Upper lobe of left lung (tissue), 6 donors: Measurements from ENCODE around the gene KRR1. TPM values are rescaled to one million over a fixed set of nuclear protein-coding genes. Genes with fewer than 3 reads are reported as not detected.

Experiments used
- ATAC-seq, 2 donors: fragments of 200-7000 bp; cut with Tn5 transposase; one replicate each; pipeline ENCODE4 v1.9.1; 2022; ENCODE audit warnings: mild to moderate bottlenecking in 2 of 2, moderate library complexity in 2 of 2; ENCODE audit not compliant: low FRiP score in 2 of 2
- DNase-seq, 2 donors: peaks; one replicate each; pipeline ENCODE4 v3.0.0-alpha.2; 2019 to 2020
- H3K27ac ChIP-seq, 4 donors: fragments of 200-600 bp; sonication (generic); one replicate each; pipeline ENCODE4 v1.5.1; 2016 to 2019
- H3K27me3 ChIP-seq, 4 donors: fragments of 200-600 bp; sonication (generic); one replicate each; pipeline ENCODE4 v1.5.1; 2017 to 2019
- H3K36me3 ChIP-seq, 4 donors: fragments of 200-600 bp; sonication (generic); one replicate each; pipeline ENCODE4 v1.5.1; 2016 to 2019
- H3K4me1 ChIP-seq, 4 donors: fragments of 200-600 bp; sonication (generic); one replicate each; pipeline ENCODE4 v1.5.1; 2018 to 2019
- H3K4me3 ChIP-seq, 4 donors: fragments of 200-600 bp; sonication (generic); one replicate each; pipeline ENCODE4 v1.5.1; 2017 to 2019; ENCODE audit warnings: mild to moderate bottlenecking in 2 of 4, moderate library complexity in 1 of 4
- H3K9me3 ChIP-seq, 4 donors: fragments of 200-600 bp; sonication (generic); one replicate each; pipeline ENCODE4 v1.5.1; 2018 to 2019
- EP300 ChIP-seq, 4 donors: sonication (generic); formaldehyde crosslinking; IDR thresholded peaks; one replicate each; pipeline ENCODE4 v1.5.1; 2017; ENCODE audit warnings: antibody characterized with exemption in 4 of 4, control low read depth in 2 of 4
- POLR2A ChIP-seq, 4 donors: fragments of 450-650 bp; IDR thresholded peaks; one replicate each; pipeline ENCODE4 v1.5.1; 2016 to 2017; ENCODE audit warnings: antibody characterized with exemption in 4 of 4, mild to moderate bottlenecking in 2 of 4
- POLR2AphosphoS5 ChIP-seq, 2 donors: sonication (generic); formaldehyde crosslinking; IDR thresholded peaks; one replicate each; pipeline ENCODE4 v1.5.1; 2017; ENCODE audit warnings: antibody characterized with exemption in 2 of 2
- WGBS, 2 donors: methylation state at CpG; one replicate each; pipeline ENCODE4 v1.1.5; 2017 to 2018; 5-methylcytosine and 5-hydroxymethylcytosine counted together
- total RNA-seq, 6 donors: library from RNA; depleted of rRNA in 4 of 6; stranded (reverse); fragments of >200 nt in 4 of 6; gene quantifications; one replicate each; pipeline versions ENCODE4 v1.1.0 to v1.2.1, GENCODE V29; 2016 to 2021
- TF ChIP-seq, protein P1 (sequence below), 6 experiments: fragments of 450-650 bp in 4 of 6; fragments of 200-600 bp in 2 of 6; sonication (generic) in 2 of 6; IDR thresholded peaks; one replicate each; pipeline ENCODE4 v1.5.1; 2016 to 2019; ENCODE audit warnings: antibody characterized with exemption in 6 of 6
- donor health status: DM: no; HTN: no; CAD: no; lungs with moderate emphysema.
- donor health status: DM: no; HTN: yes; CAD: no; lungs with severe emphysema.

Gene KRR1
- total RNA-seq, 6 donors from 2014 or later, result 24.5 to 44.6 (median 35.7) TPM

- Histone ChIP-seq H3K4me1 (no peaks in the 10 kb centered on the region), H3K4me3 (no peak overlapping the region), H3K36me3 (no peaks in the 10 kb centered on the region), H3K27me3 (no peaks in the 10 kb centered on the region), H3K27ac (no peak overlapping the region), H3K9me3 (no peaks in the 10 kb centered on the region)
- DNase-seq, result no peak
- no peak for ATAC-seq
- TF ChIP-seq EP300 (IDR thresholded peaks at IDR 0.05), result no peak
- no peak for TF ChIP-seq POLR2AphosphoS5 (IDR thresholded peaks at IDR 0.05)
- TF ChIP-seq, protein P1, sequence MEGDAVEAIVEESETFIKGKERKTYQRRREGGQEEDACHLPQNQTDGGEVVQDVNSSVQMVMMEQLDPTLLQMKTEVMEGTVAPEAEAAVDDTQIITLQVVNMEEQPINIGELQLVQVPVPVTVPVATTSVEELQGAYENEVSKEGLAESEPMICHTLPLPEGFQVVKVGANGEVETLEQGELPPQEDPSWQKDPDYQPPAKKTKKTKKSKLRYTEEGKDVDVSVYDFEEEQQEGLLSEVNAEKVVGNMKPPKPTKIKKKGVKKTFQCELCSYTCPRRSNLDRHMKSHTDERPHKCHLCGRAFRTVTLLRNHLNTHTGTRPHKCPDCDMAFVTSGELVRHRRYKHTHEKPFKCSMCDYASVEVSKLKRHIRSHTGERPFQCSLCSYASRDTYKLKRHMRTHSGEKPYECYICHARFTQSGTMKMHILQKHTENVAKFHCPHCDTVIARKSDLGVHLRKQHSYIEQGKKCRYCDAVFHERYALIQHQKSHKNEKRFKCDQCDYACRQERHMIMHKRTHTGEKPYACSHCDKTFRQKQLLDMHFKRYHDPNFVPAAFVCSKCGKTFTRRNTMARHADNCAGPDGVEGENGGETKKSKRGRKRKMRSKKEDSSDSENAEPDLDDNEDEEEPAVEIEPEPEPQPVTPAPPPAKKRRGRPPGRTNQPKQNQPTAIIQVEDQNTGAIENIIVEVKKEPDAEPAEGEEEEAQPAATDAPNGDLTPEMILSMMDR (IDR thresholded peaks at IDR 0.05), result no peak
- no peak for TF ChIP-seq POLR2A (IDR thresholded peaks at IDR 0.05)
- WGBS, 2 donors, result 48 to 79% methylated on average over 1 of the region's 1 CpG
These were observed 31.5 kb upstream of the KRR1 start for GRCh38 chr12:75542942-75543341.

GRCh38 chr12:75539889-75540288, 28.5 kb upstream of the KRR1 start:
- no peak for TF ChIP-seq POLR2A (IDR thresholded peaks at IDR 0.05)
- TF ChIP-seq, protein P1 (IDR thresholded peaks at IDR 0.05), result no peak
- TF ChIP-seq POLR2AphosphoS5 (IDR thresholded peaks at IDR 0.05), result no peak
- TF ChIP-seq EP300 (IDR thresholded peaks at IDR 0.05), result no peak
- ATAC-seq, result no peak
- no peaks in the 10 kb centered on the region for H3K9me3 ChIP-seq
- no peaks in the 10 kb centered on the region for H3K4me1 ChIP-seq
- no peaks in the 10 kb centered on the region for H3K36me3 ChIP-seq
- H3K27ac ChIP-seq, result no peak overlapping the region
- no peak for DNase-seq
- no peaks in the 10 kb centered on the region for H3K27me3 ChIP-seq
- 73% methylated on average over 2 of the region's 2 CpGs for whole genome bisulfite sequencing, 2 donors
- H3K4me3 ChIP-seq, result no peak overlapping the region

- TF ChIP-seq EP300 (IDR thresholded peaks at IDR 0.05) (no peak), POLR2A (IDR thresholded peaks at IDR 0.05) (no peak), POLR2AphosphoS5 (IDR thresholded peaks at IDR 0.05) (no peak)
- TF ChIP-seq, protein P1 (IDR thresholded peaks at IDR 0.05), result no peak
- no peak for ATAC-seq
- 81 to 88% methylated on average over 2 of the region's 2 CpGs for WGBS, 2 donors
These were observed 21.8 kb upstream of the KRR1 start for GRCh38 chr12:75533239-75533638.

GRCh38 chr12:75529826-75530225, 18.4 kb upstream of the KRR1 start:
- H3K36me3 ChIP-seq, result no peaks in the 10 kb centered on the region
- H3K27ac ChIP-seq, result no peak overlapping the region
- TF ChIP-seq EP300 (IDR thresholded peaks at IDR 0.05) (no peak), POLR2A (IDR thresholded peaks at IDR 0.05) (no peak), POLR2AphosphoS5 (IDR thresholded peaks at IDR 0.05) (no peak)
- TF ChIP-seq, protein P1 (IDR thresholded peaks at IDR 0.05), result no peak
- no peaks in the 10 kb centered on the region for H3K9me3 ChIP-seq
- H3K4me3 ChIP-seq, result no peak overlapping the region
- DNase-seq (no peak), ATAC-seq (no peak)
- no peaks in the 10 kb centered on the region for H3K4me1 ChIP-seq
- WGBS, 2 donors, result 71 to 83% methylated on average over 1 of the region's 1 CpG
- H3K27me3 ChIP-seq, result no peaks in the 10 kb centered on the region

More at GRCh38 chr12:75533239-75533638, 21.8 kb upstream of the KRR1 start:
- Histone ChIP-seq H3K27ac (no peak overlapping the region), H3K4me3 (no peak overlapping the region), H3K4me1 (no peaks in the 10 kb centered on the region), H3K36me3 (no peaks in the 10 kb centered on the region), H3K27me3 (no peaks in the 10 kb centered on the region), H3K9me3 (no peaks in the 10 kb centered on the region)
- DNase-seq, result no peak

- H3K27ac ChIP-seq, result no peak overlapping the region
- no peaks in the 10 kb centered on the region for H3K27me3 ChIP-seq
- 76 to 95% methylated on average over 1 of the region's 1 CpG for WGBS, 2 donors
- H3K4me3 ChIP-seq, result no peak overlapping the region
- ATAC-seq (no peak), DNase-seq (no peak)
- H3K36me3 ChIP-seq, result no peaks in the 10 kb centered on the region
- no peaks in the 10 kb centered on the region for H3K9me3 ChIP-seq
- TF ChIP-seq EP300 (IDR thresholded peaks at IDR 0.05), result no peak
- TF ChIP-seq, protein P1 (IDR thresholded peaks at IDR 0.05), result no peak
- TF ChIP-seq POLR2A (IDR thresholded peaks at IDR 0.05), result no peak
- no peak for TF ChIP-seq POLR2AphosphoS5 (IDR thresholded peaks at IDR 0.05)
- no peaks in the 10 kb centered on the region for H3K4me1 ChIP-seq
These were observed 17.9 kb upstream of the KRR1 start for GRCh38 chr12:75529316-75529715.
